ENCODE data around the gene EPHA8.

Gene EPHA8

DNA sequence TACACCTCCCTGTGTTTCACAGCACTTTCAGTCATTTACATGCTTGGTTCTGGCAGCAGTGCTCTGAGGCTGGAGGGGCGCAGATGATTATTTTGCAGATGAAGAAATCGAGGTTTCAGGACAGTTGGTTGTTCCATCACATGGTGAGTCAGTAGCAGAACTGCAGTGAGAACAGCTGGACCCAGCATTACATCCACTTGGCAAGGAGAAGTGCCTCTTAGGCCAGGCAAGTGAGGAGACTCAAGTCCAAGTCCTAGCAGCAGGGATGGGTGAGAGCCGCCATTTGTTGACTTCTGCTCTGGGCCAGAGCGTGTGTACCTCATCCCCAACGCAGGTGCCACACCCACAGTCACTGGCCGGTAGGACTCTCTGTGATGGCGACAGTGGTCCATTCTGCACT is 26.8 kb upstream of the EPHA8 start:
- no peak for DNase-seq

DNA sequence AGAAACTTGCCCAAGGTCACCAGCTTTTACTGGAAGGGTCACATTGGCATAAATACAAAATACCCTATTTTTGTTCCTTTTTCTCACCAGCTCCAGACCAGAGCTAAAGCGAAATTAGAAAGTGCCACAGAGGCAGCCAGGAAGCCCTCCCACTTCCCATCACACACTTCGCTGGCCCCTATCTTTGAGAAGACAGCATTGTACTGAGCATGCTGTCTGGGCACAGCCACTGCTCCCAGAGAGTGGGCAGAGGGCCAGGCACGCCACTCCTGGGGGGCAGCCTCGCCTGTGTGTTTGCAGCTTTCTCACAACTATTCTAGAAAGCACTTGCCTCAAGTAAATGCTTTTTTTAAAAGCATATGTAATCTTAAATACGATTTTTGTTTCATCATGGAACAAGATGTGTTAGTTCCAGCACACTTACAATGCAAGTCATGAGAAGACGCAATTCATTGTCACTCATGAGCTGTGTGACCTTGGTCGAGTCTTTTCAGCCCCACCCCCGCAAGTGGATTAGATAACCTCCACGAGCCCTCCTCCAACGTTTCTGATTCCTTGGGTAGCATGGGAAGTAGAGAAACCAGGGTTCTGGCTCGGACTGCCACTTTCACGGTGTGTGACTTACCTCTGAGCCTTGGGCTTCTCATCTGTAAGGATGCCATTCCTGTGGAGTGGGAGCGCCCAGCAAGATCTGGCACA is 25.7 kb upstream of the EPHA8 start:
- peak in 2 of 14 donors; percentile 4 to 23 for DNase-seq

DNA sequence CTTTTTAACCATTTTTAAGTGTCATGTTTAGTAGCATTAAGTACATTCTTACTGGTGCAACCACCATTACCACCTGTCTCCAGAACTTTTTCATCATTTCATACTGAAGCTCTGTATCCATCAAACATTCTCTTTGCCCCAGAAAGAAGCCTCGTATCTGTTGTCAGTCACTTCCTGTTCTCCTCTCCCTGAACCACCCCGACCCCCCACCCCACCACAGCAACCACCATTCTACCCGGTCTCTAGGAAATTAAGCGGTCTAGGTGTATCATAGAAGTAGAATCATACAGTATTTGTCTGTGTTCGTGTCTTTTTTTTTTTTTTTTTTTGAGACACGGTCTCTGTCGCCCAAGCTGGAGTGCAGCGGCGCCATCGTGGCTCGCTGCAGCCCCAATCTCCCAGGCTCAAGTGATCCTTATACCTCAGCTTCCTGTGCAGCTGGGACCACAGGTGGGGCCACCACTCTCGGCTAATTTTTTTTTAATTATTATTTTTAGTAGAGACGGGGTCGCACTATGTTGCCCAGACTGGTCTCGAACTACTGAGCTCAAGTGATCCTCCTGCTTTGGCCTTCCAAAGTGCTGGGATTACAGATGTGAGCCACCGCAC is 23.7 kb upstream of the EPHA8 start:
- DNase-seq = no peak

DNA sequence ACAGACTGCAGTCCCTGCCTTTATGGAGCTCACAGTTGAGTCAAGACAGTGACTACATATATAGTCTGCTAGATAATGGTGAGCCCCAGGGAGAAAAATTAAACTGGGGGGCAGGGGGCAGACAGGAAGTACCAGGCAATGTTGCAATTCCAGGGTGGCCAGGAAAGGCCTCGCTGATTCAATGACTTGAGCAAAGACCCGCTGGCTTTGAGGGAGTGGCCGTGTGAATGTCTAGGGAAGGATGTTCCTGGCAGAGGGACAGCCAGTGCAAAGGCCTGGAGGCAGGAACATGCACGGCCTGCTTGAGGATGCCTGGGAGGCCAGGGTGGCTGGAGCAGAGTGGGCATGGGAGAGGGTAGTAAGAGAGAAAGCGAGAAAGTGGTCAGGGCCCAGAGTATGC is 23.0 kb upstream of the EPHA8 start:
- no peak for DNase-seq

DNA sequence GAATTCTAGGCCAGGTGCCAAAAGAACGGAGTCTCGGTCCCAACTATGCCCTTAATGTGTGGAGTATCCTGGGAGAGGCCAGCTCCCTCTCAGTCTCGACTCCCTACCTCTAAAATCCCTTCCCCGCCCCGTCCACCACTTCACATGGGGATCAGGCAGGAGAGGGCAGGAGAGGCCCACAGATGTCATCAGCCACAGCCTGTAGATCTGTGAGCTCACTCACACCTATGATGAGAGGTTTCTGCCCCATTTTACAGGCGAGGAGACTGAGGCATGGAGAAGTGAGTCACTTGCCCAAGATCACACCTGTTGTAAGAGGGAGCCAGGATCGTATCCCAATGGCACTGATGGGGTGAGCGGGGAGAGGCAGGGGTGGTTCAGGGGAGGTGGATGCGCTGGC is 20.4 kb upstream of the EPHA8 start:
- DNase-seq = no peak

DNA sequence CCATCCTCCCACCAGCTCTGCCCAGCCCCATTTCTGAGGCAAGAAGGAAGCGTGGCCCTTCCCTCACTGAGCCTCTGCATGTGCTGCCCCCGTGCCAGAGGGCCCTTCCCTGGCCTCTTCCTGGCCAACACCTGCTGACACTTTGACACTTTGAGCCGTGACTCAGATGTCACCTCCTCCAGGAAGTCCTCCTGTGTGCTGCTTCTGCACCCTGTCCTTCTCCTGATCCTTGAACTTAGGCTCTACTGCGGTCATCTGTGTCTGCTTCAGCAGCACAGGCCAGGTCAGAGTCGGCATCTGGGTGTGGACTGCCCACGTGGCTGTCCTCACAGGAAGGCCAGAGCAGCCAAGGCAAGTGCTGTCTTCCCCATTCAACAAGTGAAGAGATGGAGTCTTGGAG is 19.6 kb upstream of the EPHA8 start:
- DNase-seq = no peak

DNA sequence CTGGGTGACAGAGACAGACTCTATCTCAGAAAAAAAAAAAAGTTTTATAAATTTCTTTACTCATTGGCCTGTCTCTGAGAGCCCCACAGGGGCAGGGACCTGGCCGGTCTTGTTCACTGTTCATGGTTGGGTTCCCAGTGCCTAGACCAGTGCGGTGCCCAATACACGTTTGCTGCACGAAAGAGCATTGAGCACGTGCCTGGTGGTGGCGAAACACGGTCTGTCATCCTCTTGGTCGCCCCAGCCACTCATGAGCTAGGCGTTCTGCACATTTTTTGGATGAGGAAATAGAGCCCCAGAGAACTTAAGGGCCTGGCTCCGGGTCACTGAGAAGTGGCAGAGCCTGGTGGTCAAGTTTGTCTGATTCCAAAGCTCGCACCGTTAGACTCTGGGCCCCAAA is 18.7 kb upstream of the EPHA8 start:
- DNase-seq = no peak

DNA sequence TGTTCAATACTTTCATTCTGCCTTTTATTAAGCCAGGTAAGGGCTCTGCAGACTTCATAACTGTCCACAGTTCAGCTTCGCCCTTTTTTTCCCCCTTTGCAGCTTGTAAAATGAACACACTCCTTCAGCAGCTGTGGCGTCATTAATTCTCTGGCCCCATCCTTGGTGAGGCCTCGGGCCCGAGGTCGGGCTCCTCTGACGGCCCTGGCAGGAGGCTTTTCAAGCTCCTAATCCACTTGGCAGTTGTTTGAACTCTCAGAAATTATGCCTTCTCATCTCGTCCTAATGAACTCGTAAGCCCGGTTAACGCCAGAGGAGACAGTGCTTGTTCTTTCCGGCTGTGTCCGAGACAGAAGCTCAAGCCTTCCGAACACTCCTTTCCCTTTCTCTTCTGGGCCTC is 18.1 kb upstream of the EPHA8 start:
- no peak for DNase-seq

DNA sequence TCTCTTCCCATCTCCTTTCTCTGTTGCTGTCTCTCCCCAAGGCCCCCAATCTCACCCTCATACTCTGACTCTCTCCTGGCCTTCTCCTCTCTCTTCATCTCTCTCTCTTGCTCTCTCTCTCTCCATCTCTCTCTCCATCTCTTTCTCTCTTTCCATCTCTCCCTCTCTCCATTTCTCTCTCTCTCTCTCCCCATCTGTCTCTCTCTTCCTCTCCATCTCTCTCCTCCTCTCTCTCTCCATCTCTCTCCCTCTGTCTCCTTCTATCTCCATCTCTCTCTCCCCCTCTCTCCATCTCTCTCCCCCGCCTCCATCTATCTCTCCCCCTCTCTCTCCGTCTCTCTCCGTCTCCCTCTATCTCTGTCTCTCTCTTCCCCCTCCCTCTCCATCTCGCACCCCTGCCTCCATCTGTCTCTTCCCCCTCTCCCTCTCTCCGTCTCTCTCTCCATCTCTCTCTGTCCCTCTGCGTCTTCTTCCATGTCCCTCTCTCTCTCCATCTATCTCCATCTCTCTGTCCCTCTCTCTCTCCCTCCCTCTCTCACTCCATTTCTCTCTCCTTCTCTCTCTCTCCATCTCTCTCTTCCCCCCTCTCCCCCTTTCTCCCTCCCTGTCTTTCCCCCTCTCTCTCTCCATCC is 16.0 kb upstream of the EPHA8 start:
- DNase-seq = no peak

DNA sequence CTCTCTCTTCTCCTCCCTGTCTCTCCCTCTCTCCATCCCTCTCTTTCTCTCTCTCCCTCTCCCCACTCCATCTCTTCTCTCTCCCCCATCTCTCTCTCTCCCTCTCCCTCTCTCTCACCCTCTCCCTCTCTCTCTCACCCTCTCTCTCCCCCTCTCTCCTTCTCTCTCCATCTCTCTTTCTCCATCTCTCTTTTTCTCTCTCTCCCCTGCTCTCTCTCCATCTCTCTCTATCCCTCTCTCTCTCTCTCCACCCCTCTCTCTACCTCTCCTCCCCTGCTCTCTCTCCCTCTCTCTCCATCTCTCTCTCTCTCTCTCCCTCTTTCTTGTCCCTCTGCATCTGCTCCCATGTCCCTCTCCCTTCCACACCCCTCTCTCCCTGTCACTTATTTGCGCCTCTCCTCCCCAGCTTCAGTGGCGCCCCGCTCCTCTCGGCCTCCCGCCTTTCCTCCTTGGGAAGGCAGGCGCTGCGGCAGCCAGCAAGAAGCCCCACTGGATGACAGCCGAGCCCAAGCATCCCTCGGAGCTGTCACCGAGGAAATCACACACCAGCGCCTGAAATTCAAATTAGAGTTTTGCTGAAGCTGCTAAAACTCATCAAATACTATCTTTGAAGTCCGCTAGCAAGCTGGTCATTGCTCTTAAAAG is 15.3 kb upstream of the EPHA8 start:
- no peak for DNase-seq

DNA sequence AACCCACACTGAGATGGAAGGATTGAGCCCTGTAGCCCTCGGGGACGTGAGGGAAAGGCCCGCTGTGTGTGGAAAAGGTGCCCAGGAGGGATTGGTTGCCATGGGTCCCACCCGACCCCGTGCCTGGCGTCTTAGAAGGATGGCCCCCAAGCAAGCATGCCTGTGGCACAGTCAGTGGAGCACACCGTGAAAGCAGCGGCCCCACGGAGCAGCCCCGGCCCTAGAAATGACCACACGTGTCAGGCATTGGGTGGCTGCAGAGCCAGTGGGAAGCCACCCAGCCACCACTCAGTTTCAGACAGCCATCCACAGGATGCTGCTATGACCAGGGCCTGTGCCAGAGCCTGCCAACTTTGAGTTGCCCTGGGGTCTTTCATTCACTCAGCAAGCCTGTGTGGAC is 13.3 kb upstream of the EPHA8 start:
- DNase-seq = no peak

DNA sequence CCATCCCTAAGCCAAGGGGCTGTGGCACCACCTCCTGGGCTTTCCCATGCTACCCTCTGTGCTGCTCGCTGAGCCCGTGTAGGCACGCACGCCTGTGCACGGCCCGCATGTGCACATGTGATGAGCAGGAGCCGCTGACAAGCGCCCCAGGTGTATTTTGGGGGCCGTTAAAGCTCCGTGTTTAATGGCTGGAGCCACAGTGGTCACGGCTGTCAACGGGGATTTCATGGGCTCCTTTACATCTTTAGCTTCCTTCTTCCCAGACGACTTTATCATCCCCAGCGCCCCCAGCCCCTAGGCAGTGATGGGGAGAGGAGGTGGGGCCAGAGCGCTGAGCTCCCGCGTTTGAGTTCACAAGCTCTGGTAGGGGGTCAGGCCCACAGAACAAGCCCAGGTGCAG is 11.7 kb upstream of the EPHA8 start:
- no peak for DNase-seq

DNA sequence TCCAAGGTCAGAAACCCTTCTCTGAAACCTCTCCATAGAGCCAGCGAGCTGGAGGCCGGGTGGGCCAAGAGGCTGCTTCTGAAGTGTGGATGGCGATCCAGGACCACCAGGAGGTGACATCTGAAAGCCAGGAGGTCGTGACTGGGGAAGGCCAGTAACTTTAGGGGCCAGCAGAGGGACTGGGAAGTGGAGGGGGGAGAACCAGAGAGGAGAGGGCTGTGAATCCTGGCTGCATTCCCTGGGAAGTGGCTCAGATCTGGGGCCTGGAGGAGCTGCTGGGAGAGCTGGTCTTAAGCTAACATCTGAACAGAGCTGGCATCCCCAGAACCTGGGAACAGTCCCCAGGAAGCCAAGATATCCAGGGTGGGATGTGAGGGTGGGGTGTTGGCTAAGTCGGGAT is 11.3 kb upstream of the EPHA8 start:
- no peak for DNase-seq

DNA sequence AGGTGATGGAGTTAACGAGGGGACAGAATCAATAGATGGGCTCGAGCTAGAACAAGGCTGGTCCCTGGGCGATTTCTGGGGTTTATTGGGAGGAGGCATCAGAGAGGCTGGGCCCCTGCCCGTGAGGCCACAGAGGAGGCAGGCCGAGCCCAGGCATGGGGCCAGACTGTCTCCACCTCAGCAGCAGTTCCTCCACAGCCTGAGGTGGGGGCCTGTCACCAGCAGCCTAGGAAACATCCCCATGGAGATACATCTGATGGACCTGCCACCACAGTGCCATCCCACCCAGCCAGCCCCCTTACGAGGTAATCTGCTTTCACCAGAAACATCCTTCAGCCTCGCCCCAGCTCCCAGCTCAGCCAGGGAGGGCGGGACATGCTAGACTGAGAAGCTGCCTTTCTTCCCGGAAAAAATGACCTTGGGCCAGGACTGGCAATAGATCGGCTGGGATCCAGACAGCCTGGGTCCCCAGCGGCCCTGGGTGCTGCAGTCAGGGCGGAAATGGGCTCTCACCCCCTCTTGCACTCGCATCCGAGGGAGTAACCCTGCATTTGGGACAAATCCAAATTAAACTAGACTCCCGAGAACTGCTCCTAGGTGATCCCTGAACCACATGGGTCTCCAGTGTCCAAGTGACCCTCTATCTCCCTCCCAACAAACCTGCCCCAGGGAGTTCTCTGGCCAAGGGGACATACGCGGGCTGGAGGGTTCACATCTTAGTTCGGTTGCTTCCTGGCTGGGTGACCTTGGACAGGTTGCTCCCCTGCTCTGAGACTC is 10.0 kb upstream of the EPHA8 start:
- DNase-seq = no peak

DNA sequence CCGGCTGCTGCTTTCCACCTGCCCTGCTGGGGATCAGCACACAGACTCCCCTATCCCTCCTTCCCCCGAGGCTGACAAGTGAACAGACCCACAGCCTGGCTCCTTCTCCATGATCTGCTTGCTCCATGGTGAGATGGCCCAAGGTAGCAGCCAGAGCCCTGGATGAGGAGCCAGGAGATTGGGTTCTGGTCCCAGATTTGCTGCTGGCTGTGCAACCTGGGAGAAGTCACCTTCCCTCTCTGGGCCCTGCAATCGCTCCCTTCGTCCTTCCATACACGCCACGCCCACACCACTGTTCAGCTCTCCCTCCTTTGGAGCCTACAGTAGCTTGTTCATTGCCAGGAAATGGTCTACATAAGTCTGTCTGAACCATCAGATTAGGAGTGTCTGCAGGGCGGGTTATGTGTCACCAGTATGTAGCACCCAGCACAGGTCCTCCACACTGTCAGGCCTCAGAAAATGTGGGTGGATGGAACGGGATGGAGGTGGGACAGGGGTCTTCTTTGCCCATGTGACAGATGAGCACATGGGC is 9.2 kb upstream of the EPHA8 start:
- DNase-seq = no peak

DNA sequence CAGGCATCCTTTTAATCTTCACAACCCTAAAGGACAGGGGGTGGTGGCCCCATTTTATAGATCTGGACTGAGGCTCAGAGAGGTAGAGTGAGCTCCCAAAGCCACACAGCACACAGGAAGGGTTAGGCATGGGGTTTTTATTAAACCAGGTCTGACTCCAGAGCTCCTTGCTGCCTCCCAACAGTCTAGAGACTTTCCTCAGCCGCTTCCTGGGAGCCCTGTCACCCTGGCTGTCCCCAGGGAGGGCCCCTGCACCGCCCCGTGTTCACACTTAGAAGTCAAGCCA is 8.0 kb upstream of the EPHA8 start:
- no peak for DNase-seq

DNA sequence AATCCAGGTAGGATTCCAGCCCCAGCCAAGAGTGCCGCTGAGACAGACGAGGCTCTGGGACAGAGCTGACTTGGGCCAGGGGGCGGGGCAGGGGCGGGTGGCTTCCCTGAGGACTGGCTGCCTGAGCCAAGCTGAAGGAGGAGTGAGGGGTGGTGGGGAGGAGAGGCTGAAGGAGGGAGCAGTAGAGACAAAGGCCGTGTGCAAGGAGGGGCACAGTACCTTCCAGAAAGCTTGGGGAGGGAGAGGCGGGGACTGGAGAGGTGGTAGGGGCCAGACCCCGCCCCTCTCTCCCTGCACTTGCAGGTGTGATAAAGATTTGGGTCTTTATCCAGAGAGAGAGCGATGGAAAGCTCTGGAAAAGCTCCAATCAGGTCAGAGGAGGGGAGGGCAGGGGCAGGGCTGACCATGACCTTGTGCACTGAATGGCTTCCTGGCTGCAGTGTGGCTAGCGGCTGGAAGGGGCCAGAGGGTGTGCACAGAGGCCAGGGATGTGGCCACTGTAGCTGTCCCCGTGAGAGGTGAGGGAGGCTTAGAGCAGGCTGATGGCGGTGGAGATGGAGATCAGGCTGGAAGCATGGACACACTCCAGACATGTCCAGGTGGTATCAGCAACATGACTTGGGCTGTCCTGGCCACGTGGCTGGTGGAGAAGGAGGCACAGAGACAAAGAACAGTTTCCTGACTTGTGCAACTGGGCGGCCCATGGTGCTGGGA is 6.7 kb upstream of the EPHA8 start:
- no peak for DNase-seq

DNA sequence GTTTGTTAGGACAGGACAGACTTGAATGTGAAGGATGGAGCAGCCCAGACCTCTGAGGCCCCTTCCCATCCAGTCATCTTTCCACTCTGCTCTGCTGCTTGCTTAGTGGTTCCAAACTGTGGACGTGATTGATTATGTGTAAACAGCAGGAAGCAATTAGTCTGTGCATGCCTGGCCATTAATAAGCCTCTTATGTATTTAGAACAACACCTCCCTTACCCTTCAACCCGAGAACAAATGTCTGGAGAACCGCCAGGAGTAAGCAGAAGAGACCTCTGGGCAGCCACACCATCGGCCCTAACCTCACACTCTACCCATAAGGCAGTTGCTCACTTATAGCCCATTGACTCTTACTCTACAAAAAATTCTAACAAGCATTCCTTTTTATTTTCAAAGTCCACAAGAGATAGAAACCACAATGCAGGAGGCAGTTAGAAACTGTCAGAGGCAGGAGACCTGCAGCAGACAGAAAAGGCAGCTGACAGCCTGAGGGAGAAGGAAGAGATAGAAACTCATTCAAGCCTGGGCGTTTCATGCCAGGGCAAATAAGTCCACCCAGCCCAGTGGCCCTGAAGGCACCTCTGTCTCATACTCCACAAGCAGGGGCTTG is 5.8 kb upstream of the EPHA8 start:
- DNase-seq = no peak

DNA sequence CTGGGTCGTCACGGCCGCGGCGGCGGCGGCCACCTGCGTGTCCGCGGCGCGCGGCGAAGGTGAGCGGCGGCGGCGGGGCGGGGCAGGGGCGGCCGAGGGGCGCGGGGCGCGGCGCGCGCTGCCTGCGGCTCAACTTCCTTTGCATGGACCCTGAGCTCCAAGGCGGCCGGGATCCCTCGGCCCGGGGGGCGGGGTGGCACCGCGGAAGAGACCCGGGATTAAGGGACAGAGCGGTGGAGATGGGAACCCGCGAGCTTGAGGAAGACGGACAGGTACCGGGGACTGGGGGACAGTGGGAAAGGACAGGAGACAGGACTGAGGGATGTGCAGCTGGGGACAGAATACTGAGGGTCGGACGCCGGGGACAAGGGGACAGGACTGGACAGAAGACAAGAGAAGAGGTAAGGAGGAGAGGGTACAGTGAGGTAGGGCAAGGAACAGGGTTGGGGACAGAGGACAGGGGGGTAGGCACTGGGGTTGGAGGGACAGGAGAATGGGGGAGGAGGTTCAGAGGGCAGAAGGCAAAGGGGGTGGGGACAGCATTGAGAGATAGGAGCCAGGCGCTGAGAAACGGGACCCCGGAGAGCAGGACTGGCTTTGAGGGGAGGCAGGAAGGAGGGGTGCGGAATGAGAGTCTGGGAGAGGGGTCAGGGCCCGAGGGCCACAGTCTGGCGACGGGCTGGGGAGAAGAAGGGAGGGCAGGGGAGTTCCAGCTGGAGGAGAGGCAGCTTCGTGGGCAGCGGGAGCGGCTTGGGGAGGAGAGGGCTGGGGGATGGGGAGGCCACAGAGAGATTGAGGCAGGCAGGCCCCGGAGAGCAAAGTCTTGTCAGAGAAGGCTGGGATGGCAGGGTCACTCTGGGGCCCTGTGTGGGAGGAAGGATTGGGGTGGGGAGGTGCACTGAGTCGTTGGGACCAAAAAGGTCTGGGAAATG is 648 bp downstream of the EPHA8 start:
- DNase-seq = no peak

DNA sequence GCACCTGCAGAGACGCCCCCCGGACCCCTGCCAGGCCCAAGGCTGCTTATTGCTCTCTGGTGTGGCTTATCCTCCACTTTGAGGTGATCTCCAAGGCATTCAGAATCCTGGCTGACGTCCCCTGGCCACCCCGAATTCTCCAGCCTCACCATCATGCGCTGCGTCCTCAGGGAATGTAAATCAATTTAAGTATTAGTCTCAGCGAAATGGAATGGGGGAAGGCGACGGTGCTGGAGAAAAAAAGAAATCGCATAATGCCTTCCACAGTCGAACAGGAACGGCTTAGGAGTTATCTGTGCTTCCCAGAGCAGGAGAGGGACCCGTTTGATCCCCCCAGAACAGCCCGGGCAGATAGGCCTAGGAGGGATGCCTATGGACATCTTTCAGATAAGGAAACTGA is 2.9 kb downstream of the EPHA8 start:
- DNase-seq = no peak

DNA sequence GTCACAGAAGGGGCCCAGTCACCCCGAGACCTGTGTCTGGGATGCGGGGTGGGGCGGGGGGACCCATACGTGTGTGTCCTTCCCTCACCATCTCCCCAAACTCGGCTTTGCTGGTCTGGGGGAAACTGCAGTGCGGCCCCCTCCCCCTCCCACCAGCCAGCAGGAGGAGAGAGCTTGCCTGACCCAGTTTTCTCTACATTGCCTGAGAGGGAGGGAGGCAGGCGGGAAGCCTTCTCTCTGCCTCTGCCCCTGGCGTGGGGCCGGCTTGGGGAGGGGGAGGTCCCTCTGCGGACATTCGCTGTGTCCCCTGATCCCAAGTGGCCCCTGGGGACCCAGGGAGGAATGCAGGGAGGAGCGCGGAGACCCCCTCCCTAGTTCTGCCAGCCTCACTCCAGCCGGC is 3.9 kb downstream of the EPHA8 start:
- no peak for DNase-seq

Data from C1 segment of cervical spinal cord (tissue), 14 donors.